ENCODE results near the gene BIRC5.
"Not testable (repeated sequence)": the region's sequence is repeated elsewhere in the genome, so short reads cannot be mapped to it uniquely, and the experiment has no call there.

The BIRC5 gene

DNA sequence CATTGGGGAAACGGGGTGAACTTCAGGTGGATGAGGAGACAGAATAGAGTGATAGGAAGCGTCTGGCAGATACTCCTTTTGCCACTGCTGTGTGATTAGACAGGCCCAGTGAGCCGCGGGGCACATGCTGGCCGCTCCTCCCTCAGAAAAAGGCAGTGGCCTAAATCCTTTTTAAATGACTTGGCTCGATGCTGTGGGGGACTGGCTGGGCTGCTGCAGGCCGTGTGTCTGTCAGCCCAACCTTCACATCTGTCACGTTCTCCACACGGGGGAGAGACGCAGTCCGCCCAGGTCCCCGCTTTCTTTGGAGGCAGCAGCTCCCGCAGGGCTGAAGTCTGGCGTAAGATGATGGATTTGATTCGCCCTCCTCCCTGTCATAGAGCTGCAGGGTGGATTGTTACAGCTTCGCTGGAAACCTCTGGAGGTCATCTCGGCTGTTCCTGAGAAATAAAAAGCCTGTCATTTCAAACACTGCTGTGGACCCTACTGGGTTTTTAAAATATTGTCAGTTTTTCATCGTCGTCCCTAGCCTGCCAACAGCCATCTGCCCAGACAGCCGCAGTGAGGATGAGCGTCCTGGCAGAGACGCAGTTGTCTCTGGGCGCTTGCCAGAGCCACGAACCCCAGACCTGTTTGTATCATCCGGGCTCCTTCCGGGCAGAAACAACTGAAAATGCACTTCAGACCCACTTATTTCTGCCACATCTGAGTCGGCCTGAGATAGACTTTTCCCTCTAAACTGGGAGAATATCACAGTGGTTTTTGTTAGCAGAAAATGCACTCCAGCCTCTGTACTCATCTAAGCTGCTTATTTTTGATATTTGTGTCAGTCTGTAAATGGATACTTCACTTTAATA, 10.4 kb downstream of the BIRC5 start:
- no peak for DNase-seq (ENCODE audit: low read depth, low spot score)

DNA sequence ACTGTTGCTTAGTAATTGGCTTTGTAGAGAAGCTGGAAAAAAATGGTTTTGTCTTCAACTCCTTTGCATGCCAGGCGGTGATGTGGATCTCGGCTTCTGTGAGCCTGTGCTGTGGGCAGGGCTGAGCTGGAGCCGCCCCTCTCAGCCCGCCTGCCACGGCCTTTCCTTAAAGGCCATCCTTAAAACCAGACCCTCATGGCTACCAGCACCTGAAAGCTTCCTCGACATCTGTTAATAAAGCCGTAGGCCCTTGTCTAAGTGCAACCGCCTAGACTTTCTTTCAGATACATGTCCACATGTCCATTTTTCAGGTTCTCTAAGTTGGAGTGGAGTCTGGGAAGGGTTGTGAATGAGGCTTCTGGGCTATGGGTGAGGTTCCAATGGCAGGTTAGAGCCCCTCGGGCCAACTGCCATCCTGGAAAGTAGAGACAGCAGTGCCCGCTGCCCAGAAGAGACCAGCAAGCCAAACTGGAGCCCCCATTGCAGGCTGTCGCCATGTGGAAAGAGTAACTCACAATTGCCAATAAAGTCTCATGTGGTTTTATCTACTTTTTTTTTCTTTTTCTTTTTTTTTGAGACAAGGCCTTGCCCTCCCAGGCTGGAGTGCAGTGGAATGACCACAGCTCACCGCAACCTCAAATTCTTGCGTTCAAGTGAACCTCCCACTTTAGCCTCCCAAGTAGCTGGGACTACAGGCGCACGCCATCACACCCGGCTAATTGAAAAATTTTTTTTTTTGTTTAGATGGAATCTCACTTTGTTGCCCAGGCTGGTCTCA, 11.2 kb downstream of the BIRC5 start:
- no peak for DNase-seq (ENCODE audit: low read depth, low spot score)

DNA sequence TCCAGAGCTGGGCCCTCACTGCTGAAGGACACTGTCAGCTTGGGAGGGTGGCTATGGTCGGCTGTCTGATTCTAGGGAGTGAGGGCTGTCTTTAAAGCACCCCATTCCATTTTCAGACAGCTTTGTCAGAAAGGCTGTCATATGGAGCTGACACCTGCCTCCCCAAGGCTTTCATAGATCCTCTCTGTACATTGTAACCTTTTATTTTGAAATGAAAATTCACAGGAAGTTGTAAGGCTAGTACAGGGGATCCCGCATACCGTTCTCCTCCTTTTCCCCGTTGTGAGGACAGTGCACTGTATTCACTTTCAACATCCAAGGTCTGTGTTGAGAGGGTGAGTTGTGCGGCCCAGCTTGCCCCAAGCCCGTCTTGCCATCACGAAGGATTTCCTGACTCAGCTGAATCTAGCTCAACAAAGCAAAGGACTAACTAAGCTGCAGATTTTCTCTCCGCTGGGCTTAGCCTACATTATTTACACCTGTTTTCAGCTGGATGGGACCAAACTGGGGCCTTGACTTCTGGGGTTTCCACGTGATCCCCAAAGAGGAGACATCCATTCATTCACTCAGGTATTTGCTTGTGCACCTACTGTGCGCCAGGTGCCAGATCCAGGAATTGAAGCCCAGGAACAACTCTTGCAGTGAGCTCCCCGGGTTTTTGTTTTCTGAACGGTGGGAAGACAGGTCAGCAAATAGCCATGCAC, 12.2 kb downstream of the BIRC5 start:
- DNase-seq (ENCODE audit: low read depth, low spot score) = no peak

DNA sequence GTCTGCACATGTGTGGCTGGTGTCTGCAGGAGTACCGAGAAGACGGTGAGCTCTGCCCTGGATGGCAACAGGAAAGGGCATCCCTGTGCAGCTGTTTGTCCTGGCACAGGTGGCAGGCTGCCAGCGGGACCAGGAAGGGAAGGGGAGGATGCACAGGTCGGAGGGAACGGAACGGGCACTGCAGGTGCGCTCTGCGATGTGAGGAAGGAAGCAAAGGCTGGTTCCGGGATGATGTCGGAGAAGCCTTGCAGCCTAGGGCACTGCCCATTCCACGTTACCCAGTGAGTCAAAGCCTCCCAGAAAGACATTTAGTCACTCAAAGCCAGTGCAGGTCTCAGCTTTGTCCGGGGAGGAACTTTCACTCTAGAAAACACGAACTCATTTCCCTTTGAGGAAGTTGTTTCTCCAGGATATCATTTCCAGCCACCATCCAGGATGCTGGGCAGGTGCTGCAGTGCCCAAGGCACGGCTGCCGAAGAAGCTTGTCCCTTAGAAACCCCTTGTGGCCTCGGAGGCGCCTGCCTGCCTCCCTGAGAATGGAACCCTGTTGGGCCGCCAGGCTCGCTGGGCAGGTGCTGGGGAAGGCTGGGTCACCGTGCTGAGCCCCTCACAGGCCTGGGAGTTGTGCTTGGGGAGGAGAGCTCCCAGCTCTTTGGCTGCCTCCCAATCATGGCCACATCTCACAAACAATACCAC, 12.9 kb downstream of the BIRC5 start:
- no peak for DNase-seq (ENCODE audit: low read depth, low spot score)

DNA sequence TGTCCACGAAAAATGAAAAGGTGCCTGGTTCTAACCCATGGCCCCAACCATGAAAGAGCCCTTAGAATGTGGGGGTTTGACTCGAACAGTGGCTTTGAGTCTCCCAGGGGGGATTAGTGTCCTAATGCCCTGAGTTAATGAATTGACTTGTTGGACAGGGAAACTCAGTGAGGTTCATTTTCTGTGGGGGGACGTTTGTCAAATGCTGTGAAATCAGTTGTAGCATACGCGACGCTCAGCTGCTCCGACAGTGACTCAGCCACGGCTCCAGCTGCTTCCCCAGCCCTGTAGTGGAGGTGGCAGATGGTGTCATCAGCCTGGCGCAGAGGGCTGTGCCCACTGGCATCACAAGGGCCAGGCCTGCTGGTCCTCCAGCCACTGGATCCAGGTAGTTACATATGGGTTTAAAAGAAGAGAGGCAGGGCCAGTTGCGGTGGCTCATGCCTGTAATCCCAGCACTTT, 13.4 kb downstream of the BIRC5 start:
- no peak for DNase-seq (ENCODE audit: low read depth, low spot score)

DNA sequence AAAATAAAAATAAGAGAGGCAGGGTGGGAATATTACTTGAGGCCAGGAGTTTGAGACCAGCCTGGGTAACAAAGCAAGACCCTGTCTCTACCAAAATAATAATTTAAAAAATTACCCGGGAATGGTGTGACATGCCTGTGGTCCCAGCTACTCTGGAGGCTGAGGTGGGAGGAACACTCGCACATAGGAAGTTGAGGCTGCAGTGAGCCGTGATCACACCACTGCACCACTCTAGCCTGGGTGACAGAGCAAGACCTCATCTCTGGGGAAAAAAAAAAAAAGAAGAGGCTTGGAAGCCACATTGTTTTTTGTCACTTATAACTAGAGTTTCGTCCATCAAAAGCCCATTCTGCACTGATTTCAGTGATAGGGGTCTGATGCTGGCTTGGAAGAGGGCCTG, 14.1 kb downstream of the BIRC5 start:
- DNase-seq (ENCODE audit: low read depth, low spot score) = no peak

DNA sequence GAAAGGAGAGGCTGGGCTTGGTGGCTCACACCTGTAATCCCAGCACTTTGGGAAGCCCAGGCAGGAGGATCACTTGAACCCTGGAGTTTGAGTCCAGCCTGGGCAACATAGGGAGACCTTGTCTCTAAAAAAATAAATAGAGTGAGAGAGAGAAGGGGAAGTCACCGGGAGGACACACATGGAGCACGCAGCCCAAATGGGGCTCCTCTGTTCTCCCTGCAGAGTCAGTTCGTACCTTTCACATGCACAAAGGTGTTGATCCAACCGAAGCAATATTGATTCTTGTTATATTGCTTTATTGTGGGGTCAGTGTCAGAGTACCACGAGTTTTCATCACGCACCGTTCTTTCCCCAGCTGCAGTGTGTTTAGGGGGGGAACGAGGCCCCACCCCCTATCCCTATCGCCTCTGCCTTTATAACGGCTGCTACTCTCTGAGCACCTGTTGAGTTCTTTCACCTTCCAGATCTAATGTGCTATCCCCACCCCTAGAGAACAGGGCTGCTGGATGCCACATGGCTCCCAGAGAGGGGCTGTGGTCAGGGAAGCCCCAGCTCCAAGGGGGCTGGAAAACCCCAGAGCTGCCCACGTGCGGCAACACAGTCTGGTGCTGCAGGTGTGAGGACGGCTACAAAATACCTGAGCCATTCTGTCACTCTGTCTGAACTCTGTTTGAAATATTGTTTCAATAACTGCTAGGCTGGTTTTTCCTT, 16.4 kb downstream of the BIRC5 start:
- no peak for DNase-seq (ENCODE audit: low read depth, low spot score)

DNA sequence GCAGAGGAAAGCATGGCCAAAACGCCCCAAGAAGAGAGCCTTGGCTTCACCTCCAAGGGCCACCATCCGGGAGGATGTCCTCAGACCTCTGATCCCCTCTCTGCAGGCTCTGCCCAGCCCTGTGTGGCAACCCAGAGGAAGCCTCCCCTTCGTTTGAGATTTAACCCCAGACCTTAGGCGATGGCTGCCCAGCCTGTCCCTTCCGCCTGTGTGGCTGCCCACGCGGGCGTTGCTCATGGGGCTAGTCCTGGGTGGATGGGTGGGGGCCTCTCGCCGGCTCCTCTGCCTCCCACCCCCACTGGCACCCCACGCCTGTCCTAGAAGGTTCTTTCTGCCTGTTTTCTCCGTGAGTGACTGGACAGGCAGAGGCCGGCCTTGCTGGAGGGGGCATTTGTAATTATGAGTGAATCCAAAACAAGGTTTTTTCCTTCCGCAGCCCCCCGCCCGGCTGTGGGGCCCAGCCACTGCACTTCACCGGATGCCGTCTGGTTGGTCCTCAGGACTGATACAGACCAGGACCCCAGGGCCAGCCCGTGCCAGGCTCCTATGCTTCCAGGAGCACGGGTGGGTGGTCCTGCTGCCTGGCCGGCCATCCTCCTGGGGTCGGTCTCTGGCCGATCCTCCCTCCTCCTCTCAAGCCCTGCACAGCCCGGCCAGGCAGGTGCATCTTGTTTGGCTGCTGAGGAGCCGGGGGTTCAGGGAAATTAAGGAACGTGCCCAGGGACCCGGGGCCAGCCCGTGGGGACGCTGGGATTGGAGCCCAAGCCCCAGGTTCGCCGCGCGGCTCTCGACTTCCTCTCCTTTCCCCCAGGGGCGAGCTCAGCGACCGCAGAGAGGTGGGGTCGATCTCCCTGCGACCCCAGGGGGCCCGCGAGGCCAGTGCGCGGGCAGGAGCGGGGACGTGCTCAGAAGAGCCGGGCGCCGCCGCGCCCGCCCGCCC, 17.2 kb downstream of the BIRC5 start, which contains the start of gene TMEM235:
TMEM235 (plus strand) TSS at position 636 of the 940 bp plus-strand sequence. CDS start 393 bp downstream, outside the sequence.
- DNase-seq (ENCODE audit: low read depth, low spot score) = no peak

DNA sequence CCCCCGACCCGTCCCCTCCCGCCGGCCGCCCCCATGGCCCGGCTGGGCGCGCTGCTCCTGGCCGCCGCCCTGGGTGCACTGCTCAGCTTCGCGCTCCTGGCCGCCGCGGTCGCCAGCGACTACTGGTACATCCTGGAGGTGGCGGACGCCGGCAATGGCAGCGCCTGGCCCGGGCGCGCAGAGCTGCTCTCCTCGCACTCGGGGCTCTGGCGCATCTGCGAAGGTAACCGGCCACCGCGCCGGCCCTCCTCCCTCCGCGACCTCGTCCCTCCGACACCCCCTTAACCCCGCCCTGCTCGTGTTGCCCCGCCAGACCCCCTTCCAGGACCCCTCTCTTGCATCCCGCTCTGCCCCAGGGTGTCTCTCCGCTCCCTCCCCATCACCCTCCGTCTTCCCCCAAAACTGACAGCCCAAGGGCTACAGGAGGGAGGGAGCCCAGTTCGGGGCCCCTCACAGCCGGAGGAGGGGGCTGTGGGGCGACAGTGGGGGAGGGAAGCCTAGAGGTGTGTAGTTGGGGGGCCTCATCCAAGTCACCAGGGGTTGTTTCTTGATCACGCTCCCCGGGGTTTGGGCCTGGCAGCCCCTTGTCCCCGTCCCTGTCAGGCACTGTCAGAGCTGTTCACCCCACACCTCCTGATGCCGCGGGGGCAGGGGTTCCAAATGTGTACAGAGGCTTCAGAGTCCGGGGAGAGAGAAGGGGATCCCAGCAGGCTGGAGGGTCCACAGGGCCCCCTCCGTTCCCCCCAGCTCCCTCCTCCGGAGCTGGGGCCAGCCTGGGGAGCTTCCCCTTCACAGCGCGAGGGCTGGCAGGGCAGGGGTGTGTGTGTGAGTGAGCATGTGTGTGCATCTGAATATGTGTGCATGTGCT, 18.2 kb downstream of the BIRC5 start:
- DNase-seq (ENCODE audit: low read depth, low spot score) = no peak

DNA sequence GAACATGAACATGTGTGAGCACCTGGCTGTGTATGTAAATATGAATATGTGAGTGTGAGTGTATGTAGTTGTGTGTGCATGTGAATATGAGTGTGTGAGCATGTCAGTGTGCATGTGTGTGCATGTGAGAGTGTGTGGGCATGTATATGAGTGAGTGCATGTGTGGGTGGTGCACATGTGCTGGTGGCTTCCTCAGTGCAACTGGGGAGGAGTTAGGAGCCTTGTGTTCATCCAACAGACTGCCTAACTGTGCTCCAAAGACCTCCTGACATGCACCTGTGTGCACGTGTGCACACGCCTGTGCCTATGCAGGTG, 18.8 kb downstream of the BIRC5 start:
- no peak for DNase-seq (ENCODE audit: low read depth, low spot score)

DNA sequence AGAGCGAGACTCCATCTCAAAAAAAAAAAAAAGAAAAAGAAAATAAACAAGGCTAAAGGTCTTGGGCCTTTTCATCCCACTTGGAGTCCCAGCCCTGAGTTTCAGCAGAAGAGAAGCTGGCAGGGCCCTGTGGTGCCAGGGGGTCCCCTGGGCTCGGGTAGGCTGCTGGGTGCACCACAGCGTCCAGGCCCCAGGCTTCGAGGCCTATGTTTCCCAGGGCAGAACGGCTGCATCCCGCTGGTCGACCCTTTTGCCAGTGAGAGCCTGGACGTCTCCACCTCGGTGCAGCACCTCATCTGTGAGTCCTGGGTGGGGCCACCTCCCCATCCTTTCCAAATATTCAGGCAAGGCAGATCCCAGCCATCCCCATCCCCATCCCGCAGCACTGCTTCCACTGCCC, 19.6 kb downstream of the BIRC5 start:
- DNase-seq (ENCODE audit: low read depth, low spot score) = no peak

DNA sequence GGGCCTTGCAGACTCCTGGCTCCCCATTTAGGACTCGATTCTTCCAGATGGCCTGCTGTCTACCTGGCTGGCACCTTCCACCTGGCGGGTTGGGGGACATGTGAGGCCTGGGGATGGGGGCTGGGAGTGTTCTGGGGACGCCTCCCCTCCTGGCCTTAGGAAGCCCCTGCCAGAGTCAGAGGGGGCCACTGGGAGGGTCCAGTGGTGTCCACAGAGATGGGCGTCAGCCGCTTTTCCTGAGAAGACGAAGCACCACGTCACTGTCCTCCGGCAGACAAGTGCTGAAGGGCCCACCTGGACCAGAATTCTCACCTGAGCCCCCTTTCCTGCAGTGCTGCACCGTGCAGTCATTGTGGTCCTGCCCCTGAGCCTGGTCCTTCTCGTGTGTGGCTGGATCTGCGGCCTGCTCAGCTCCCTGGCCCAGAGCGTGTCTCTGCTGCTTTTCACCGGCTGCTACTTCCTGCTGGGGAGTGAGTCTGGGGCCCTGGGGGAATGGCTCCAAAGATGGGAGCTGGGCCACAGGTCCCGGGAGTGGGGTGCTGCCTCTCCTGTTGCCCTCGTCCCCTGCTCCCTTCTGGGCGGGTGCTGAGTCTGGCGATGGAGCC, 20.3 kb downstream of the BIRC5 start:
- no peak for DNase-seq (ENCODE audit: low read depth, low spot score)

DNA sequence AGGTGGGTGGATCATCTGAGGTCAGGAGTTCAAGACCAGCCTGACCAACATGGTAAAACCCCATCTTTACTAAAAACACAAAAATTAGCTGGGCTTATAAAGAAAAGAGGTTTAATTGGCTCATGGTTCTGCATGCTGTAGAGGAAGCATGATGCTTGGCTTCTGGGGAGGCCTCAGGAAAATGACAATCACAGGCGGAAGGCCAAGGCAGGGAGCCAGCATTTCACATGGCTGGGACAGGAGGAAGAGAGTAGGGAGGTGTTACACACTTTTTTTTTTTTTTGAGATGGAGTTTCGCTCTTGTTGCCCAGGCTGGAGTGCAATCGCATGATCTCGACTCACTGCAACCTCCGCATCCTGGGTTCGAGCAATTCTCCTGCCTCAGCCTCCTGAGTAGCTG, 21.0 kb downstream of the BIRC5 start:
- not testable (repeated sequence) for DNase-seq (ENCODE audit: low read depth, low spot score)

DNA sequence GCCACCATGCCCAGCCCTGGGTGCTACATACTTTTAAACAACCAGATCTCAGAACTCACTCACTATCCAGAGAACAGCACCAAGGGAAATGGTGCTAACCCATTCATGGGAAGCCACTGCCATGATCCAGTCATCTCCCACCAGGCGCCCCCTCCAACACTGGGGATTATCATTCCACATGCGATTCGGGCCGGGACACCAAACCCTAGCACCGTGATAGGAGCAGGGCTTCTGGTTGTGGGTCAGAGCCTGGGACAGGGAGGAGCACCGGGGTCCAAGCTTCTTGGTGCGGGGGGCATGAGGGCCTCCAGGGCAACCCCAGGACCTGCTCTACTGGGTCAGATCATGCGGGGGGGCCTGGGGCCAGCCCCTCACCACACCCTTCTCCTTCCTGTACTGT, 21.8 kb downstream of the BIRC5 start:
- no peak for DNase-seq (ENCODE audit: low read depth, low spot score)

DNA sequence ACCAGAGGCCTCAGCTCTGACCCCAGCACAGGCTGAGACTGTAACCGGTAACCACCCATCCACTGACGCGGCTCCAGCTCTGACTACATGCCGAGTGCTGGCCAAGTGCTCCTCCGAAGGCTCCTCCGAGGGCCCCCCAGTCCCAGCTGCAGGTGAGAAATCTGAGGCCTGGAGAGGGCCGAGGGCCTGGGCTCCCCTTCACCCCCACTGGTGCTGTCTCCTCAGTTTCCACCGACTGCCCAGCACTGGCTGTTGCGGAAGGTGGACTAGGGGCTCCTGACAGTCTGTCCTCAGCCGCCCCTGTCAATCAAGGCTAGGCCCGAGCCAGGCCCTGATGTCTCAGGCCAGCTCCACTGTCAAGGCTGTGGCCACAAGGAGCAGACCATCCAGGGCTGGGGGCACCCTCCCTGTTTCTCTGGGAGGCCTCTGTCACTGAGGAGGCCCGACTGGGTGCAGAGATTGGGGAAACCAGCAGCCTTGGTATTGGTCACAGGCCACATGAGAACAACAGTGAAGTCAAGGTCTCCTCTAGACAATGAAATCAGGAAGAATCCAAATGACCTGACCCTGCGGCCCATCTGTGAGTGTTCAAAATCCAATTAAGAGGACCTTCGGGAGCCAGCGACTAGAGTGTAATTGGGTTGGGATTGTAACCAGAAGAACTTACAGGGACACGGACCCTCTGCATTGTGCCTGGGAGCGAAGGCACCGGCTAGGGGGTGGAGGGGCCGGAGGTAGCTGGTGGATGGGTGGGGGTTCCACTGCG, 22.5 kb downstream of the BIRC5 start:
- no peak for DNase-seq (ENCODE audit: low read depth, low spot score)

DNA sequence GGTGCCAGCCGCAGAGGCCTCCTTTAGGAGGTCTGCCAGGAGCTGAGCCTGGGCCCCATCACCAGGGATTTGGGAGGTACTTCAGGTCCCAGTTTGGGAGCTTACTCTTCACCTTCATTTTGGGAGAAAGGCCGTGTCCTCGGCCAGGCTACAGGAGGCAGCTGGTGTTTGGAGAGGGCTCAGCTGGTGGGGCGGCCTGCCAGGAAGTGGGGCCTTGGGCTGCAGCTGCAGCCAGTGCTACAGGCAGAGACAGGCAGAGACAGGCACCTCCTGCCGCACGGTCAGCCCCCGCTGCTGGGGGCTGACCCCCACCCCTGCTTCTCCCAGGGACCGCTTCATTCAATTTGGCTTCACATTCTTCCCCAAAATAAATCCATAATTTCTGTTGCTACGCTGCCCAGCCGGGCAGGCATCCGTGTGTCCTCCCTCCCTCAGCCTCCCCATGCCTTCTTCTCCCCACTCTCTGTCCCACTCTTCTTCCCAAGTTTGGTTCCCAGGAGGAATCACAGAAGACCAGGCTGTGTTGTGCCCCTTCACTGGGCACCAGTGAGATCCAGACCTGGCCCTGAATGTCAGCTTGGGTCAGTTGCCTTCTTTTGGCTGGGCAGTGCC, 23.5 kb downstream of the BIRC5 start:
- no peak for DNase-seq (ENCODE audit: low read depth, low spot score)

DNA sequence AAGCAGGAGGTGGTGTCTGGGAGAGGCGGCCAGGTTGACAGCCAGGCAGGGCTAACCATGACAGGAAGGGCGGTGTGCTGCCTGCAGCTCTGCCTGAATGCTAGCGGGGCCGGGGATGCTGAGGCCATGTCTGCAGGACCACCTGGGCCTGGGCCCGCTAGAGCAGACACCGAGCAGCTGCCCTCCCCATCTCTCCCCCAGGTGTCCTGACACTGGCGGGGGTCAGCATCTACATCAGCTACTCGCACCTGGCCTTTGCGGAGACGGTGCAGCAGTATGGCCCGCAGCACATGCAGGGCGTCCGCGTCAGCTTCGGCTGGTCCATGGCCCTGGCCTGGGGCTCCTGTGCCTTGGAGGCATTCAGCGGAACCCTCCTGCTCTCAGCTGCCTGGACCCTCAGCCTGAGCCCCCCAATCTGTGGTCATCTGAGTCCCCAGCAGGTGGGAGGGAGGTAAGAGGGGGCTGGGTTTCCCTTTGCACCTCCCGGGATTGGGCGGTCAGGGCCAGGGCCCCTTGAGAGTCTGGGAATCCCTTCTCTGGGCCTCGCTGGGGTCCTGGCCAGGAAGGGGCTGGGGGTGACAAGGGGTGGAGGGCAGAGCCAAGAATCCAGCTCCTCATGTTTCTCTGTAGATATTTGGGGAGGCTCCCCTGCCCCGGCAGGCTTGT, 24.9 kb downstream of the BIRC5 start:
- DNase-seq (ENCODE audit: low read depth, low spot score) = no peak

Data from brain pericyte (primary cell).